ENCODE measurements around the gene ATP6V1G3. TPM values are rescaled to one million over a fixed set of nuclear protein-coding genes. Genes with fewer than 3 reads are reported as not detected.

Gene ATP6V1G3
- total RNA-seq, 2 experiments from 2014 or later, result 0.66 TPM; not detected in 1

DNA sequence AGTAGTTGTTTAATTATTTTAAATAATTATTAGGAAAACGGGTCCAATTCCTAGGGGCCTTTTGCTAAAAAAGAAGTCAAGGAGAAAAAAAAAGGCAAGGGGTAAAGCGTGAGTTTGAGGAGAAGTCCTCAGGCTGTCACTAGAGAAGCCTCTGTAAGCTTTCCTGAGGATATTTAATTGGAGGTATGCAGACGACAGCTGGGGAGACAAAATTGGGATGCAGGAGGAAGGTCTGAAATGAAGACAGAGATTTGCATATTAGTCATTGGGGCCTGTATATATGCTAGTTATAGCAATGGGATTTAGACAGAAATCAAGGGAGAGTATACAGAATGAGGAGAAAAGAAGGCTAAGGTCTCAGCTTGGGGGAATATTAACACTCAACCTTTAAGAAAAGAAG is 8.6 kb downstream of the ATP6V1G3 start:
- H3K9me2 ChIP-seq (ENCODE audit: insufficient read depth, low read length), result no peaks in the 10 kb centered on the region
- H3K4me2 ChIP-seq (ENCODE audit: low read length), result no peak overlapping the region
- intact Hi-C loops (cut with micrococcal nuclease; ENCODE audit: unreplicated experiment), result no loop called here
- H3K4me3 ChIP-seq (ENCODE audit: low read depth, low read length, poor library complexity, severe bottlenecking), result no peak overlapping the region
- H4K20me1 ChIP-seq (ENCODE audit: insufficient read depth, low read length), result no peaks in the 10 kb centered on the region
- TF ChIP-seq EZH2phosphoT487 (IDR thresholded peaks at IDR 0.05; ENCODE audit: borderline replicate concordance, low read depth, low read length) (no peak), CTCF (conservative IDR thresholded peaks at IDR 0.05; ENCODE audit: low read length) (no peak)
- ChIA-PET CTCF (ENCODE audit: unreplicated experiment) (no interaction called here), POLR2A (interaction anchor here (0.8 to 1.9 kb wide), 3 partner anchors 9 to 24 kb away, joined by 3 to 6 read pairs (median 4); no protein-coding TSS in a partner anchor)
- no peaks in the 10 kb centered on the region for H3K79me2 ChIP-seq (ENCODE audit: insufficient read depth, low read depth, low read length)
- H3K9me3 ChIP-seq (ENCODE audit: low read length), result no peaks in the 10 kb centered on the region
- H3K27ac ChIP-seq (ENCODE audit: low read depth, low read length, poor library complexity, severe bottlenecking), result no peak overlapping the region
- H3K4me1 ChIP-seq (ENCODE audit: insufficient read depth, low read length, poor library complexity, severe bottlenecking), result peaks cover 38% of the 10 kb centered on the region
- DNase-seq (ENCODE audit: low spot score), result no peak
- BruUV-seq (replicated peaks), result no TSS peak
- no peaks in the 10 kb centered on the region for H3K36me3 ChIP-seq (ENCODE audit: insufficient read depth, low read length)
- H2AFZ ChIP-seq (ENCODE audit: low read length), result no peak overlapping the region

DNA sequence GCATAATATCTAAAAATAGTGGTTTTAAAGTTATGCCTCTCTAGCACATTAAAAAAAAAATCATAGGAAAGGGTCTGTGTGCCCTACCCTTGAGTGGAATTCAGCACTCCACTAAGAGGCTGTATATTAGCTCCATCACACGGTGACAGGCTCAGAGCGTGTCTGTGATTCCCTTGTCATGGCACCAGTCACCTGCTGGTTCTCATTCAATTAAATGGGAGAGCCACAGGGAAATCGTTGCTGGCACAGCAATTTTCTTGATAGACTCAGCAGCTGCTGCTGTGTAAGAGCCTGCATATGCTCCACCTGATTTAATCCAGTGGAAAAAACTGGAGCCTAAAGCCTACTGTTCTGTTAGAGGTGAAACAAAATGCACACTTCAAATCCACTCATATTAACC is 9.5 kb downstream of the ATP6V1G3 start:
- ChIA-PET CTCF (ENCODE audit: unreplicated experiment) (no interaction called here), POLR2A (interaction anchor here (1.5 kb wide), 2 partner anchors 13 to 19 kb away, joined by 3 to 5 read pairs; no protein-coding TSS in a partner anchor)
- BruUV-seq (replicated peaks), result no TSS peak
- no peak for TF ChIP-seq CTCF (conservative IDR thresholded peaks at IDR 0.05; ENCODE audit: low read length)
- no peak for TF ChIP-seq EZH2phosphoT487 (IDR thresholded peaks at IDR 0.05; ENCODE audit: borderline replicate concordance, low read depth, low read length)
- no peak for DNase-seq (ENCODE audit: low spot score)
- no peaks in the 10 kb centered on the region for H3K79me2 ChIP-seq (ENCODE audit: insufficient read depth, low read depth, low read length)
- H2AFZ ChIP-seq (ENCODE audit: low read length), result 0 out of 2 replicates have a peak overlapping the region, but pooled peaks have one; percentile 16
- no peak overlapping the region for H3K27ac ChIP-seq (ENCODE audit: low read depth, low read length, poor library complexity, severe bottlenecking)
- no peaks in the 10 kb centered on the region for H4K20me1 ChIP-seq (ENCODE audit: insufficient read depth, low read length)
- no peak overlapping the region for H3K4me2 ChIP-seq (ENCODE audit: low read length)
- peaks cover 28% of the 10 kb centered on the region for H3K4me1 ChIP-seq (ENCODE audit: insufficient read depth, low read length, poor library complexity, severe bottlenecking)
- intact Hi-C loops (cut with micrococcal nuclease; ENCODE audit: unreplicated experiment), result no loop called here
- H3K4me3 ChIP-seq (ENCODE audit: low read depth, low read length, poor library complexity, severe bottlenecking), result no peak overlapping the region
- no peaks in the 10 kb centered on the region for H3K36me3 ChIP-seq (ENCODE audit: insufficient read depth, low read length)
- H3K9me2 ChIP-seq (ENCODE audit: insufficient read depth, low read length), result no peaks in the 10 kb centered on the region
- no peaks in the 10 kb centered on the region for H3K9me3 ChIP-seq (ENCODE audit: low read length)

DNA sequence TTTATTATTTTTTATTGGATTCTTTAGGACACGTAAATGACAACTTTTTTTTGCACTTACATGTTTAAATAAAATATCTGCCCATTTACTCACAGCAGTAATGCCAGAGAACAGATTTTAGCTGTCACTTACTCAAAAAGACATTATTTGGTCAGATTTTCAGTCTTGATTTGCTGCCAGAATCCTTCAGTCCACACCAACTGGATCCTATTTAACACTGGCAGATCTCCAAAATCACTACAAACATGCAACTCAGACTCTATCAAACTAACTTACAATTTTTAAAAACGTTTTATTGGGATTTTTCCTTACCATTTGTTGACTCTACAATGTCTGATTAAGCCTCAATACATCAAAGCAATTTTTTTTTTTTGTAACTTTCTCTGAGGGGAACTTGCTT is 11.1 kb downstream of the ATP6V1G3 start:
- H3K9me2 ChIP-seq (ENCODE audit: insufficient read depth, low read length), result no peaks in the 10 kb centered on the region
- H3K4me3 ChIP-seq (ENCODE audit: low read depth, low read length, poor library complexity, severe bottlenecking), result no peak overlapping the region
- H3K9me3 ChIP-seq (ENCODE audit: low read length), result no peaks in the 10 kb centered on the region
- ChIA-PET POLR2A (interaction anchor here (0.7 to 1.5 kb wide), 6 partner anchors 11 to 120 kb away, joined by 3 to 5 read pairs (median 3); partner anchors contain the start of gene ATP6V1G3), CTCF (ENCODE audit: unreplicated experiment) (no interaction called here)
- no peak overlapping the region for H3K27ac ChIP-seq (ENCODE audit: low read depth, low read length, poor library complexity, severe bottlenecking)
- no peaks in the 10 kb centered on the region for H3K79me2 ChIP-seq (ENCODE audit: insufficient read depth, low read depth, low read length)
- intact Hi-C loops (cut with micrococcal nuclease; ENCODE audit: unreplicated experiment), result no loop called here
- no peaks in the 10 kb centered on the region for H4K20me1 ChIP-seq (ENCODE audit: insufficient read depth, low read length)
- TF ChIP-seq CTCF (conservative IDR thresholded peaks at IDR 0.05; ENCODE audit: low read length) (no peak), EZH2phosphoT487 (IDR thresholded peaks at IDR 0.05; ENCODE audit: borderline replicate concordance, low read depth, low read length) (no peak)
- BruUV-seq (replicated peaks), result no TSS peak
- no peaks in the 10 kb centered on the region for H3K36me3 ChIP-seq (ENCODE audit: insufficient read depth, low read length)
- no peak overlapping the region for H3K4me2 ChIP-seq (ENCODE audit: low read length)
- DNase-seq (ENCODE audit: low spot score), result no peak
- H3K4me1 ChIP-seq (ENCODE audit: insufficient read depth, low read length, poor library complexity, severe bottlenecking), result peaks cover 13% of the 10 kb centered on the region
- H2AFZ ChIP-seq (ENCODE audit: low read length), result peak overlapping the region; percentile 40; the same call in 1 of the 2 replicates
